HepG2 (cell line): ENCODE results near the gene RHBDD3. TPM values are rescaled to one million over a fixed set of nuclear protein-coding genes. Genes with fewer than 3 reads are reported as not detected.
A peak's percentile ranks its signal among the peaks of the same experiment; 100 is the strongest.

Experiments
- AHR ChIP-seq: IDR thresholded peaks from 2 replicates; pipeline ENCODE4 v1.6.1; 2018; ENCODE audit warnings: missing genetic modification reagents, missing compliant biosample characterization
- ATRX ChIP-seq: sonication (generic); formaldehyde crosslinking; IDR thresholded peaks from 2 replicates; pipeline ENCODE4 v1.4.0; 2020; ENCODE audit warnings: missing genetic modification reagents, borderline replicate concordance
- ERF ChIP-seq: IDR thresholded peaks from 2 replicates; pipeline ENCODE4 v1.6.1; 2018; ENCODE audit warnings: missing biosample characterization, missing genetic modification reagents
- ESRRA ChIP-seq: sonication (generic); formaldehyde crosslinking; IDR thresholded peaks from 2 replicates; pipeline ENCODE4 v1.5.1; 2020; ENCODE audit warnings: mild to moderate bottlenecking, low read depth, missing genetic modification reagents
- FIP1L1 ChIP-seq: fragments of 200-400 bp; formaldehyde crosslinking; IDR thresholded peaks from 2 replicates; pipeline ENCODE4 v1.6.1; 2018; ENCODE audit warnings: low read depth, mild to moderate bottlenecking, low read length, moderate library complexity, borderline replicate concordance; ENCODE audit not compliant: insufficient read depth
- FOSL2 ChIP-seq: sonication (generic); formaldehyde crosslinking; IDR thresholded peaks from 2 replicates; pipeline ENCODE4 v1.4.0; 2020; ENCODE audit warnings: missing genetic modification reagents
- HNRNPL ChIP-seq: fragments of 200-400 bp; formaldehyde crosslinking; IDR thresholded peaks from 2 replicates; pipeline ENCODE4 v1.6.1; 2017; ENCODE audit warnings: mild to moderate bottlenecking, low read depth, low read length
- MLLT10 ChIP-seq: sonication (generic); formaldehyde crosslinking; IDR thresholded peaks from 2 replicates; pipeline ENCODE4 v1.4.0; 2020; ENCODE audit warnings: missing genetic modification reagents
- NCOA5 ChIP-seq: sonication (generic); formaldehyde crosslinking; IDR thresholded peaks from 2 replicates; pipeline ENCODE4 v1.4.0; 2020; ENCODE audit warnings: missing genetic modification reagents
- NFATC3 ChIP-seq: sonication (generic); formaldehyde crosslinking; IDR thresholded peaks from 2 replicates; pipeline ENCODE4 v1.5.1; 2020; ENCODE audit warnings: mild to moderate bottlenecking, missing genetic modification reagents
- PCBP2 ChIP-seq: fragments of 200-400 bp; formaldehyde crosslinking; optimal IDR thresholded peaks from 2 replicates; pipeline ENCODE3; 2018; ENCODE audit warnings: low read length, low read depth; ENCODE audit not compliant: poor library complexity, severe bottlenecking
- PITX1 ChIP-seq: sonication (generic); formaldehyde crosslinking; IDR thresholded peaks from 2 replicates; pipeline ENCODE4 v1.5.1; 2020; ENCODE audit warnings: mild to moderate bottlenecking, missing genetic modification reagents
- RCOR2 ChIP-seq: IDR thresholded peaks from 2 replicates; pipeline ENCODE4 v1.6.1; 2016; ENCODE audit warnings: missing biosample characterization, missing genetic modification reagents
- RELA ChIP-seq: sonication (generic); formaldehyde crosslinking; IDR thresholded peaks from 2 replicates; pipeline ENCODE4 v1.4.0; 2020; ENCODE audit warnings: missing genetic modification reagents
- REXO4 ChIP-seq: sonication (generic); formaldehyde crosslinking; IDR thresholded peaks from 2 replicates; pipeline ENCODE4 v1.8.0; 2022; ENCODE audit warnings: missing genetic modification reagents, mild to moderate bottlenecking, borderline replicate concordance
- RFX5 ChIP-seq: IDR thresholded peaks from 2 replicates; pipeline ENCODE4 v1.6.1; 2011; ENCODE audit warnings: low read depth, low read length, improper control_type of control experiment
- TBX3 ChIP-seq: fragments of 450-650 bp; IDR thresholded peaks from 2 replicates; pipeline ENCODE4 v1.6.1; 2017; ENCODE audit warnings: antibody characterized with exemption, mild to moderate bottlenecking, inconsistent platforms, borderline replicate concordance
- TOPORS ChIP-seq: sonication (generic); formaldehyde crosslinking; IDR thresholded peaks from 2 replicates; pipeline ENCODE4 v1.8.0; 2023; ENCODE audit warnings: mild to moderate bottlenecking, missing genetic modification reagents
- ZFX ChIP-seq: sonication (generic); formaldehyde crosslinking; IDR thresholded peaks from 2 replicates; pipeline ENCODE4 v1.4.0; 2020; ENCODE audit warnings: mild to moderate bottlenecking, low read depth, missing genetic modification reagents, moderate library complexity
- ZNF124 ChIP-seq: sonication (generic); formaldehyde crosslinking; IDR thresholded peaks from 2 replicates; pipeline ENCODE4 v1.4.0; 2020; ENCODE audit warnings: missing genetic modification reagents
- ZNF136 ChIP-seq: sonication (generic); formaldehyde crosslinking; IDR thresholded peaks from 2 replicates; pipeline ENCODE4 v1.8.1; 2022; ENCODE audit warnings: low read depth, mild to moderate bottlenecking, moderate library complexity, missing genetic modification reagents
- ZNF256 ChIP-seq: sonication (generic); formaldehyde crosslinking; conservative IDR thresholded peaks from 2 replicates; pipeline ENCODE4 v1.4.0; 2020; ENCODE audit warnings: missing genetic modification reagents
- ZNF564 ChIP-seq: sonication (generic); formaldehyde crosslinking; IDR thresholded peaks from 2 replicates; pipeline ENCODE4 v1.8.1; 2023; ENCODE audit warnings: mild to moderate bottlenecking, missing genetic modification reagents
- ZNF616 ChIP-seq: sonication (generic); formaldehyde crosslinking; IDR thresholded peaks from 2 replicates; pipeline ENCODE4 v1.5.0; 2020; ENCODE audit warnings: low read depth, mild to moderate bottlenecking, missing genetic modification reagents
- polyA plus RNA-seq, 8 experiments: library from polyadenylated mRNA; depleted of rRNA in 3 of 8; stranded (reverse) in 7 of 8; unstranded in 1 of 8; fragments of >200 nt; fragmentation: Illumina TruSeq in 4 of 8; extraction: Trizol in 4 of 8; gene quantifications; 2 replicates each; pipeline versions ENCODE4 v1.2.1 to v1.2.3, GENCODE V29; 2011 to 2016; ENCODE audit warnings: low read depth in 4 of 8, missing spikeins in 1 of 8, mixed read lengths in 1 of 8; ENCODE audit not compliant: insufficient read depth in 1 of 8
- total RNA-seq, 5 experiments: library from RNA; depleted of rRNA; stranded (reverse); fragments of >200 nt; fragmentation: Illumina TruSeq; extraction: Trizol; gene quantifications; 2 replicates each; pipeline ENCODE4 v1.2.3, GENCODE V29; 2016; ENCODE audit warnings: low read depth in 1 of 5
- TF ChIP-seq, protein P1 (sequence below): IDR thresholded peaks from 2 replicates; pipeline ENCODE4 v1.6.1; 2016; ENCODE audit warnings: low read depth, borderline replicate concordance
- TF ChIP-seq, protein P2 (sequence below): sonication (generic); formaldehyde crosslinking; IDR thresholded peaks from 2 replicates; pipeline ENCODE4 v1.8.0; 2022; ENCODE audit warnings: mild to moderate bottlenecking, missing genetic modification reagents, borderline replicate concordance
- TF ChIP-seq, protein P3 (sequence below): sonication (generic); formaldehyde crosslinking; IDR thresholded peaks from 2 replicates; pipeline ENCODE4 v1.4.0; 2020; ENCODE audit warnings: missing genetic modification reagents, low read depth, mild to moderate bottlenecking, borderline replicate concordance

Gene RHBDD3
- total and polyA plus RNA-seq, 2 of the 13 experiments (the other 11 are each of a cell fraction or from before 2014, with no cell fraction given), result 12.1 to 26.7 TPM

DNA sequence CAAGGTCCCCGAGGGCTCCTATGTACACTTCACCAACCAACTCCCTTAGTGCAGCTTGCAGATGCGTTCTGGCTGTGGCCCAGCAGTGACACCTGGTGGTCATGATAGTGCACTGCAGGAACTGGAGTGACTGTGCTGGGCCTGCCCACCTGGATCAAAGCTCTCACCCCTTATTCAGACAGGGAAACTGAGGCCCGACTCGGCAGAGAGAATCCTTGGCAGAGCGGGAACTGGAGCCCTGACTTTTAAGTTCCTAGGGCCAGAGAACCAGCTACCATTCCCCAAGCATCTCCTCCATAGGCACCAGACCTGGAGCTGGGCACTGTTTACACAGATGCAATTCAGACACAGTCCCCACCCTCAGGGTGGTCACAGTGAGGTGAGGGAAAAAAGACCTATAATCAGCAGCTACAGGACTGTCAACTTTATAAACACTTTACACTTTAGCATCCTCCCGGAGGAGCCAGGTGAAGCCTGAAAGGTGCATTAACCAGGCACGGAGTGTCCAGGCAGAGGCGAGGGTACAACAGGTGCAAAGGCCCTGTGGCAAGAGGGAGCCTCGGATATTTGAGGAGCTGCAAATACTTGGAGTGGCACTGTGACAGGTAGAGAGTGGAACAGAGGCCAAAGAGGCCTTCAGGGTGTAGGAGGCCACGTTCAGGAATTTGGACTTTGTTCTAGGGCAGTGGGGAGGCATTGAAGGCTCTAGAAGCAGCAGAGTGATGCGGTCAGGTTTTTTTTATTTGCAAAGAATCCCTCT is 22.0 kb downstream of the RHBDD3 start (continued):
- TF ChIP-seq RELA (CRISPR knock-in tag) (no peak), RCOR2 (CRISPR knock-in tag) (0 out of 2 replicates have a peak, but pooled peaks have one; percentile 27), NCOA5 (CRISPR knock-in tag) (no peak), NFATC3 (CRISPR knock-in tag) (no peak), PITX1 (CRISPR knock-in tag) (0 out of 2 replicates have a peak, but pooled peaks have one; percentile 26), PCBP2 (no peak), ESRRA (CRISPR knock-in tag) (no peak), FOSL2 (CRISPR knock-in tag) (peak; percentile 40; the same call in 1 of the 2 replicates), AHR (CRISPR knock-in tag) (peak; percentile 77; the same call in 1 of the 2 replicates), ZFX (0 out of 2 replicates have a peak, but pooled peaks have one; percentile 18), MLLT10 (CRISPR knock-in tag) (no peak), ZNF564 (CRISPR knock-in tag) (no peak), ZNF256 (CRISPR knock-in tag) (no peak), FIP1L1 (no peak), REXO4 (CRISPR knock-in tag) (no peak), TOPORS (CRISPR knock-in tag) (no peak), HNRNPL (no peak), ZNF136 (CRISPR knock-in tag) (no peak), ZNF124 (CRISPR knock-in tag) (0 out of 2 replicates have a peak, but pooled peaks have one; percentile 50), ERF (CRISPR knock-in tag) (no peak), RFX5 (no peak), ZNF616 (no peak), TBX3 (no peak), ATRX (CRISPR knock-in tag) (no peak)
- TF ChIP-seq, protein P1, sequence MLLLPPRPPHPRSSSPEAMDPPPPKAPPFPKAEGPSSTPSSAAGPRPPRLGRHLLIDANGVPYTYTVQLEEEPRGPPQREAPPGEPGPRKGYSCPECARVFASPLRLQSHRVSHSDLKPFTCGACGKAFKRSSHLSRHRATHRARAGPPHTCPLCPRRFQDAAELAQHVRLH (CRISPR knock-in tag), result no peak
- TF ChIP-seq, protein P2, sequence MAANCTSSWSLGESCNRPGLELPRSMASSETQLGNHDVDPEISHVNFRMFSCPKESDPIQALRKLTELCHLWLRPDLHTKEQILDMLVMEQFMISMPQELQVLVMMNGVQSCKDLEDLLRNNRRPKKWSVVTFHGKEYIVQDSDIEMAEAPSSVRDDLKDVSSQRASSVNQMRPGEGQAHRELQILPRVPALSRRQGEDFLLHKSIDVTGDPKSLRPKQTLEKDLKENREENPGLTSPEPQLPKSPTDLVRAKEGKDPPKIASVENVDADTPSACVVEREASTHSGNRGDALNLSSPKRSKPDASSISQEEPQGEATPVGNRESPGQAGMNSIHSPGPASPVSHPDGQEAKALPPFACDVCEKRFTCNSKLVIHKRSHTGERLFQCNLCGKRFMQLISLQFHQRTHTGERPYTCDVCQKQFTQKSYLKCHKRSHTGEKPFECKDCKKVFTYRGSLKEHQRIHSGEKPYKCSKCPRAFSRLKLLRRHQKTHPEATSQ, result no peak
- TF ChIP-seq, protein P3, sequence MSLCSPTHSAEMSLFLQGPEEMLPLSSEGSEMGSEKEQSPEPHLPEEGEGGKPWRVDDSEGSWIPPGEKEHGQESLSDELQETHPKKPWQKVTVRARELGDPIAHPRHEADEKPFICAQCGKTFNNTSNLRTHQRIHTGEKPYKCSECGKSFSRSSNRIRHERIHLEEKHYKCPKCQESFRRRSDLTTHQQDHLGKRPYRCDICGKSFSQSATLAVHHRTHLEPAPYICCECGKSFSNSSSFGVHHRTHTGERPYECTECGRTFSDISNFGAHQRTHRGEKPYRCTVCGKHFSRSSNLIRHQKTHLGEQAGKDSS, result no peak
